Hematopoietic multipotent progenitor cell treated with erythropoietin and hydrocortisone succinate and interleukin-3 and kit ligand, for 17 days (in vitro differentiated cells): Measurements from ENCODE around the gene SLC6A7.
"Not testable (repeated sequence)": the region's sequence is repeated elsewhere in the genome, so short reads cannot be mapped to it uniquely, and the experiment has no call there.

ENCODE experiments used
- DNase-seq: peaks from one replicate; pipeline ENCODE4 v3.0.0-alpha.2; 2015; ENCODE audit warnings: low spot score

The SLC6A7 gene

DNA sequence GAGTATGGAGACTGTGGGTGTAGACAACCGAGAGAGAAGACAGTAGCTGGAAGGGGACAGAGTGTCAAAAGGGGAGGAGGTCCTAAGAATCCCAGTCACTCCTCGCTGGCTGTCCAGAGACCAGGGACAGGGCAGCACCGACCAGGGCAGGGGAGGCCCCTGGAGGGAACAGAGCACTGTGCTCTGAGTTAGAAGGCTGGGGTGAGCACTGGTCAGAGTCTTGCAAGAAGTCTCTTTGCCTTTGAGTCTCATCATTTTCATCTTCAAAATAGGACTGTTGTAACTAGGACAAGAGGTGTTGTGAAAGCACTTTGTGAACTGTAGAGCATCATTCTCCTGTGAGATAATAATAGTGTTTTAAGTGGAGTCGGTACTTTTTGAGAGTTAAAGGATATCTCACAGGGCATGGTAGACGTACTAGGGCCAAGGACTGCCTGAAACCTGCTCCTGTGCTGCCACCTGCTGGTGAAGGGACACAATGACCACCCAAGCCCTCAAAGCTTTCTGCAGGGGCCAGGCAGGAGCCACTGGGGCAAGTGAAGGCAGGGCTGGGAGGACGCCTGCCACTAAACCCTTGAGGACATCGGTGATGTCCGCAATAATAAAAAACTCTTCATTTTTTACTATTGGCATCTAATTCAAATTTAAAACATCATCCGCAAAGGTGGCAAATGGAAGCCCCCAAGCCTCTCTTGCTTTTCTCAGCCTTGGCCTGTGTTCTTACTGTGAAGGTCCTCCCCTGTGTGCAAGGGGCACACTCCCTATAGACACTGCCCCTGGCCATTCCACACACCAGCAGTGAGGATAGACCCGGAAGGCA lies 28.2 kb downstream of the SLC6A7 start:
- peak; percentile 86 for DNase-seq

DNA sequence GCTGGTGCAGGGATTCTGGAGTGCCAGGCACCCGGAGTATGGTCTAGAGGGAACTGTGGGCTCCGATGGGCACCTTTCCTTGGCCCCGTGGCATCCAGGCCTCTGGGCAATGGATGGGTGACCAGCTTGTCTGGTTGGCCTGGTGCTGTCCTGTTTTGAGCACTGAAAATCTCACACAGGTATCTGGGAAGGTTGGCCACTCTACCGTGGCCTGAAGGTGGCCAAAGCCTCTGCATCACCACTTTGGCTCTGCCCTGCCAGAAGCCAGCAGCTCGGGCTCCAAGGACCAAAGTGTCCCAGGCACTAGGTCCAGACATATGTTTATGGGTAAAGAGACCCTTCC lies 28.8 kb downstream of the SLC6A7 start:
- DNase-seq: no peak

DNA sequence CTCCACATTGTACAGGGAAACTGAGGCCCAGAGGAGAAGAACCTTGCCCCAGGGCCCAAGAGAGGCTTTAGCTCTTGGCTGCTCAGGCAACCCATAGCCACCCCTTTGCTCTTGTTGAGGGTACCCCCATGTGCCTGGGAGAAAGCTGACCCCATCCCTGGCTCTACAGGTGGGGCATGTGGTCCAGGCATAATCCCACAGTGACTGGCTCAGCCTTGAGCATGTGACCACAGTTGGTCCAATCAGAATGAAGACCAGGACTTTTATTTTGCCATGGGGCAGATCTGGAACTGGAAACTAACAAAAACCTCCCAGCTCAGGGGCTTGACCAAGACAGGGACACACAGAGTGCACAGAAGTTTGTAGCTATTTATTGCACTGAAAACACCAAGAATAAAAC lies 29.3 kb downstream of the SLC6A7 start:
- DNase-seq: no peak

DNA sequence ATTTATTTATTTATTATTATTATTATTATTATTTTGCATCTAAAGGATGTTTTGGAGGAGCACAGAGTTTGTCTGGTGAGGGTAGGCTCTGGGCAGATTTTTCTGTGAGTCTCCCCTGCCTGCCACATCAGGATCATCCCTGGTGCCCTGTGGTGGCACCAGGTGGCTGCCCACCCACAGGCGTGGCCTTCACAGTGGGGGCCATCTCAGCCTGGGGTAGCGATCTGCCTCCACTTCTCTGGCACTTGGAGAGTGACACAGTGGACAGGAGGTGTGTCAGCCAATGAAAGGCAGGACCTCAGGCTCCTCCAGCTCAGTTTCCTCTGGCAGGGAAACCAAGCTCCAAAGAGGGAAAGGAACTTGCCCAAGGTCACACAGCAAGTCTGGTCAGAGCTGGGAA lies 30.0 kb downstream of the SLC6A7 start:
- DNase-seq: no peak

DNA sequence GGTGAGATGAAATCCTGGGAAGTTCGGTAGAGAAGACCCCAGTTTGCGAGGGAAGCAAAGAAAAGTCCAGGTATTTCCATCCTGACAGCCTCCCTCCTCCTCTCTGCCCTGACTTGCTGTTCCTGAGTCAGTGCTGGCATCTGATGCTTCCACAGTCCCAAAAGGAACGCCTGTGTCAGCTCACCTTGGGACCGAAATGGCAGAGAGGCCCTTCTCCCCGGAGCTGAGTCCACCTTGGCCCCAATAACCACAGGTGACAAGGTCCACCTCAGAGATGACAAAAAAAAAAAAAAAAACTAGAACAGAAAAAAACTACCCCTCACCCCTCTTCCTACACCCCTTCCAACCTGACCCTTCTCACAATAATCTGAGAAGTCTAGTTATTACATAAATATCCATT lies 31.6 kb downstream of the SLC6A7 start:
- DNase-seq: no peak

DNA sequence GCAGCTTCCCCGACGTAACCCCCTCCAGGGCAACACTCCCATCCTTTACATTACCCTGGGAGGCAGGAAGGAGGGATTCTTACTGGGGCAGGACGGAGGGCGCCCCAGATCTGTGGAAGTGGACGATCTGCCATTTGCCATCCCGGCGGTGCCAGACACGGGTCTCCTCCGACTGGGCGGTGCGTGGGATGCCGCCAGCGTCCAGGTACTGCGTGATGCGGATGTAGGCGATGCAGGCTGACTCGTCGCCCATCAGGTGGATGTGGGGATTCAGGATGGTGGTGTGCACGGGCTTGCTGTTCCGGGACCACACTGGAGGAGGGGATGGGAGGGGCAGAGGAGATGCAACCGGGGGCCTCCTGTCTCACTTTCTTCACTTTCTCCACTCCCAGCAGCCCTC lies 33.0 kb downstream of the SLC6A7 start:
- no peak for DNase-seq

DNA sequence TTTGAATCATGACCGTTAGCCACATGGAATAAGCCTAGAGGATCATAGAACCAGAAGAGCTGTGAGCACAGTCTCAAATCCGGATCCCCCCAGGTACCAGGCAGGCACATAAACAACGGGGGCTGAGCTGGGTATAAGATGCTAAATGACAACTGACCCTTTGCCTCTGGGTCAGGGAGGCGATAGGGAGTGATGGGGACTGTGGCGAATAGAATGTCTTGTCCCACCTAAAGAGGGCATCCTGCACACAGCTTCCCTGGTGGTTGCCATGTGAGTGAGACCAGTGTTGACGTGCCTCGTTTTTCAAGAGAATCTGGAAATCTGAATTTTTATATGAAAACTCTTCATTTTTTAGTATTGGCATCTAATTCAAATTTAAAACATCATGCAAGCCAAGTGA lies 33.6 kb downstream of the SLC6A7 start:
- DNase-seq: no peak

DNA sequence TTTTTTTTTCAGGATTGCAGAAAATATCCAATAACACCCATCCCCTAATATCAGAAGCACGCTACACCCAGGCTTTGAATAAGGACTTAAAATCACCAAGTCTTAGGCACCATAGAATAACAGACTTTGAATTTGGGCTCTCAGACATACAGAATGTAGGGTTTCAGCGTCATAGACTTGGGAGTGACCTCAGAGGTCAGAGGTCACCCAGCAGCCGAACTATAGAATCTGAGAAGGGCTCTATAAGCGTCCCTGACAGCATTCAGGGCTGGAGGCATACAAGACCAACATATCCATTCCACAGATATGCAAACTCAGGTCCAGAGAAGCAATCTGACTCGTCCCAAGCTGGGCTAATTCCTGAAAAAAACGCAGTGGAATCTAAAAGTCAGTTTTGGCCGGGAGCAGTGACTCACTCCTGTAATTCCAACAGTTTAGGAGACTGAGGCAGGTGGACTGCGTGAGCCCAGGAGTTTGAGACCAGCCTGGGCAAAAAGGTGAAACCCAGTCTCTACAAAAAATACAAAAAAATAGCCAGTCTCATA lies 34.7 kb downstream of the SLC6A7 start:
- no peak for DNase-seq

DNA sequence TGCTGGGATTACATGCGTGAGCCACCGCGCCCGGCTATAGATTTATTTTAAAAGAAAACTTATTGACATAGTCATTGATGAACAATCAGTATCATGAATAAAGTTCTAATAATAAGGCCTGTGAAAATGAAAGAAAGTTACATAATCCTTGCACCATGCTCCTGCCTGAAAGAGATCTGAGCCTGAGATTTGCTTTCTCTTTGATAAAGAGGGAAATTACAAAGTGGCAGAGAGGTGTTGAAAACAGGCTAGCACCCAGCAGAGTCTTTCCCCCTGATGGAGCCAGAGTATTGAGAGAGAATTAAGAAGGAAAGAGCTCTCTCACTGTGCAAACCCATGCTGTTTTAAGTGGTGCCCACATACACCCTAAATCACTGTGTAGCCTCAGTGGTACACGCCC lies 37.2 kb downstream of the SLC6A7 start:
- DNase-seq: no peak

DNA sequence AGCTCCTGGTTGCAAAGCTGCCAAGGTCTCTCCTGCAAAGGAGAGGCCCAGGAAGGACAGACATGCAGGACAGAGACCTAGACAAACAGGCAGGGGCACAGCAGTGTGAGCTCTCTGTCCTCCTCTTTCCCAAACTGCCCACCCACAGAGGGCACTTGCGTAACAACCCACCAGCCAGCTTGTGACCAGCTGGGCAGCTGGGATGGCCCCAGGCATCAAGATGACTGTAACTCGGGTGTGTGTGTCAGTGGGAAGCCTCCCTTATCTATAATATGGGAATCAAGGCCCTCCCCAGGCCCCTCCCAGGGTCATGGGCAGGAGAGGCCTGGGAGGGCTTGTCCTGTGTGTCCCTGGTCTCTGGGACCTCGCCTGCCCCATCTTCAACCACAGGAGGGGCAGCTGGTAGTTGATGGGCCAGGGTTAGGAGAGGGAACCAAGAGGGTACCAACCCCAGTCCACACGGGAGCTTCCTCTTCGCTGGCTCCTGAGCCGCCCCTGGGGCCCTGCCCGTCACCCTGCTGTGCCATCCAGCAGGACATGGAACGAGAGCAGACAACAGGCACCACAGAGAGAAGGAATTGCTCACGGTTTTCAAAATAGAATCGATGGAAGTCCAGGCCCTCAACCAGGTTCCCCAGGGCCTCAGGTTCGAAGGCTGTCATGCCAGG lies 37.9 kb downstream of the SLC6A7 start:
- DNase-seq: no peak

DNA sequence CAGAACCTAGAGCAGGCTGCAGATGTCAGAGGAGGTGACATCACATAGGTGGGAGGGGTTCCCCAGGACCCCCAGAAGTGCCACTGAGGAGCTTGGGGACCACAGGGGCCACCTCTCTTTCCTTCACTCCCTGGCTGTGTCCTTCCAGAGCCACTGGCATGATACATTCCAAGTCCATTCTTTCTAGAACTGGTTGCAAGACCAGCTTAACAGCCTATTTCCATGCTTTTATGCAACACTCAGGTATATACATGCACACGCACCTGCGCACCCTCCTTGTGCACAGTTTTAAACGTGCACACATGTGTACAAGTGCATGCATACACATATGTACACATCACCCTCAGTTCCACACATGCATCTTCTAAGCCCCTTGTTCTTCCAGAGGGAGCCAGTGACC lies 39.7 kb downstream of the SLC6A7 start:
- no peak for DNase-seq

DNA sequence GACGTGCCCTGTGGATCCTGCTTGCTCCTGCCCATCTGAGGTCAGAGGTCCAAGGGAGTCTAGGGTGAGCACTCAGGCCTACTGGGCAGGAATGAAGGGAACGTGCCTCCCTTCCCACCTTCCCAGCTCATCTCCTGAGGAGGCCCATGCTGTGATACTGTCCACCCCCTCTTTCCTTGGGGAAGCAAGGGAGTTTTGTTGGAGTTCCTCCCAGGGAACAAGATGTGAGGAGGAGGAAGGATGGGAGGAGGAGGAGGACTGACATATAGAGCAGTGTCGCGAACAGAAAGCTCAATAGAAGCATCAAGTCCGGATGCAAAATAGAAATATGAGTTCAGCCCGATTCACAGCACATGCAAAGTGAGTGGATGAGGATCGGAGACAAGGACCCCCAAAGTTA lies 41.0 kb downstream of the SLC6A7 start:
- no peak for DNase-seq

DNA sequence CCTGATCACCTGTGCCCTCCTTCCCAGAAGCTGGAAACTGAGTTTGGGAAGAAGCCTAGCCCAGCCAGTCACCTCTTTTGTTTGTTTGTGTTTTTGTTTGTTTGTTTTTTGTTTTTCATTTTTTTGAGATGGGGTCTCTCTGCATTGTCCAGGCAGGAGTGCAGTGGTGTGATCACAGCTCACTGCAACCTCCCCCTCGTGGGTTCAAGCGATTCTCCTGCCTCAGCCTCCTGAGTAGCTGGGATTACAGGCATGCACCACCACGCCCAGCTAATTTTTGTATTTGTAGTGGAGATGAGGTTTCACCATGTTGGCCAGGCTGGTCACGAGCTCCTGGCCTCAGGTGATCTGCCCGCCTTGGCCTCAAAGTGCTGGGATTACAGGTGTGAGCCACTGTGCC lies 43.8 kb downstream of the SLC6A7 start:
- not testable (repeated sequence) for DNase-seq

DNA sequence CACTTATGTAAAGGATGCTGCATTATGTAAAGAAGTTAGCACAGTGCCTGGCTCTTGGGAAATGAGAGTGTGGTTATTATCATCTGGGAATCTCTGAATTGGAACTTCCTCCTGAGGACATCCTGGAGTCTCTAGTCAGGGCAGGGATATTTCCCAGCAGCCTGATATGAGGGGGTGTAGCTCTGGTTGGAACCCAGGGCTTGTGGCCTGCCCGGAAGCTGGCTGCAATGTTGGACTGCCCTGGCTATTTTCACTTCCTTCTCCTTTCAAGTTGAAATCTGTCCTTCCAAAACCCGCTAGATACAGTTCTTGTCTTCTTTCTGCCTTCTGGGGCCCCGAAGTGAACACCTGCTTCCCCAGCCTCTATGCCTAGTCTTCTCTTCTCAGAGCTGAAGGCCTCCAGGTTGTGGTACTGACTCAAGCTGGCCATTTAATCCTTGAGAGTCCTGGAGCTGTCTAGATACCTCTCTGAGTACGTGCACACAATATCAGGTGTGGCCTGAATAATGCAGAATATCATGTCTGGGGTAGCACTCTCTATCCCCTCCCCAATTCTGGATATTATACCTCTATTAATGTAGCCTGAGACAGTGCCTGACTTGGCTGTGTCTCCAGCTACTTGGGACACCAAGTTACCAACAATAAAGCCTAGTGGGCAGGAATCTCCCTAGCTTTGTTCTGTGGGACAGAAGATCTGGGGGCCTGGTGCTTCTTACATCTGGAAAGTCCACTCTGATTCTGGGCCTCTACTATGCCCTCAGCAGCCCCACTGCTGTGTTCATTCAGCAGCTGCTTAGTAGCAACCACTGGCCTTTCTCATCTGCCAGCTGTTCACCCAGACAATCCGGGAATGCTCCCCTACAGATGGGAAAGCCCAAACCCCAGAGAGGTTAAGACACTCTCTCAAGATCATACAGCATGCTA lies 45.0 kb downstream of the SLC6A7 start:
- DNase-seq: no peak

DNA sequence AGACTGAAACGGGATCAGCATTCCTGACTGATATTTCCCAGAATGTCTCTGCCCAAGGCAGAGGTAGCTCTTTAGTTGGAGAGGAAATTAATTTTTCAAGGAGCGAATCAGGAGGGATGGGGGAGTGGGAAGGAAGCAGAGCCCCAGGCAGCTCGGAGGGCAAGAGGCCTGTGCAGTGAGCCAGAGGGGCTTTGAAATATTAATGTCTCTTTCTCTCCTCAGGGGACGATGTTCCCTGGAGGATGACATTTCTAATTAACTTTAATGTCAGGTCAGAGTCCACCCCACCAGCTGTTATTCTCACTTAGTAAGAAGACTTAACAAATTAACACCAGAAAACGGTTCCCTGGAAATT lies 45.6 kb downstream of the SLC6A7 start:
- no peak for DNase-seq

DNA sequence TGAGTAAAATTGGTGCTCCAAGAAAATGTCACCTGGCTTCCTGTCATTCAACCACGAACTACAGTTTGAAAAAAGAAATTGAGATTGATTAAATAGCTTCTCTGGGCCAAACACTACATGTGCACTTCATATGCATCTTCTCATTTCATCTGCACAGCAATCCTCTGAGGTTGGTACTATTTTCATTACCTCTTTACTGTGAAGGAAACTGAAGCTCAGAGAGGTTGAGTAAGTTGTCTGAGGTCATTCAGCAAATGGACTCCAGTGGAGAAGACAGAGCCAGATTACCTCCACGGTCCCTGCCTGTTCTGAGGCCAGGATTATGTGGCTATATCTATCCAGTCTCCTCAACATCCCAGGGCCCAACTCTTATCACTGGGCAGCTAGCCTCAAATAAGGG lies 46.5 kb downstream of the SLC6A7 start:
- no peak for DNase-seq

DNA sequence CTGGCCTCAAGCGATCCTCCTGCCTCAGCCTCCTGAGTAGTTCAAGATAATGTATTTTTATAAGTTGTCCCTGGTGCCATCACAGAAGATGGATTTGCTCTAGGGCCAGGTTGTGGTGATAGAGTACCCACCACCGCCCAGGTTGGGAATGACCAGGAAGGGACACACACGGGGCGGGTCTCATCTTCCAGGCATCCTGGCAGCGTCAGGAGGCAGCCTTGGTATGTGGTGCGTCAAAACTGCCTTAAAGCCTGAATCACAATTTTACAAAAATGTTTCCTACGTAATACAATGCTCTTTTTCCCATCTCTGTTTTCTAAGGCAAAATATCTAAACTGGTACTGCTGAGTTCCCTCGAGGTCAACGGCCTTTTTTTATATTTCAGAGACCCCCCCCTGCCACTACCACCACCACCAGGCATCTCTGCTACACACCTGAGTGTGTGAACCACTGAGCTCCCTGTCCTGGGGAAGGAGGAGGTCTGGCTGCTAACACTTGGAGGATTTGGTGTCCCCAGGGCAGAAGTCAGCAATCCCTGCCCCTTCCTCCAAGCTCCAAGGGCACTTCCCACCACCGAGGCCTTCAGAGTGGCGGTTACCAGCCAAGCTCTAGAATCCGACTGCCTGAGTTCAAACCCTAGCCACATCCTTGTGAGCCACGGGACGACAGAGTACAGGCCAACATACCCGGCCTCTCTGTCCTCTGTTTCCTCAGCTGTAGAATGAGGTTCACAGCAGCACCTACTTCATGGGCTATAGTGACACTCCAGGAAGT lies 47.3 kb downstream of the SLC6A7 start:
- no peak for DNase-seq

DNA sequence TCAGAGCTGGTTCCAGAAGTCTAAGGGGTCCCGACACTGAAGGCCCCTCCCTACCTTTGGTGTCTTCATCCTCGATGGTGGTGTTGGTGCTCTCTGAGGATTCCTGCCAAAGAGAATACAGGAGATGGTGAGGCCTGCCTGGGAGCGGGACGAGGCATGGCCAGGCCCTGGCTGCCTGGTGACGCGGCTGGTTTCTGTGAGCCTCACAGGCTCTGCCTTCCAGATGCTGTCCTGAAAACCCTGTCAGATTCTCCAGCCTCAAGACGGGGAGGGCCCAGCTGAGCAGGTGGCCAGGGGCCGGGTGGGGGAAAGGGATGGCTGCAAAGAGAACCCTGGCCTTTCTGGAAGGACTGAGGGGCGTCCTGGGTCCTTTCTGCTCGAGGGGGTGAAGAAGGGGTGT lies 48.8 kb downstream of the SLC6A7 start:
- DNase-seq: no peak

DNA sequence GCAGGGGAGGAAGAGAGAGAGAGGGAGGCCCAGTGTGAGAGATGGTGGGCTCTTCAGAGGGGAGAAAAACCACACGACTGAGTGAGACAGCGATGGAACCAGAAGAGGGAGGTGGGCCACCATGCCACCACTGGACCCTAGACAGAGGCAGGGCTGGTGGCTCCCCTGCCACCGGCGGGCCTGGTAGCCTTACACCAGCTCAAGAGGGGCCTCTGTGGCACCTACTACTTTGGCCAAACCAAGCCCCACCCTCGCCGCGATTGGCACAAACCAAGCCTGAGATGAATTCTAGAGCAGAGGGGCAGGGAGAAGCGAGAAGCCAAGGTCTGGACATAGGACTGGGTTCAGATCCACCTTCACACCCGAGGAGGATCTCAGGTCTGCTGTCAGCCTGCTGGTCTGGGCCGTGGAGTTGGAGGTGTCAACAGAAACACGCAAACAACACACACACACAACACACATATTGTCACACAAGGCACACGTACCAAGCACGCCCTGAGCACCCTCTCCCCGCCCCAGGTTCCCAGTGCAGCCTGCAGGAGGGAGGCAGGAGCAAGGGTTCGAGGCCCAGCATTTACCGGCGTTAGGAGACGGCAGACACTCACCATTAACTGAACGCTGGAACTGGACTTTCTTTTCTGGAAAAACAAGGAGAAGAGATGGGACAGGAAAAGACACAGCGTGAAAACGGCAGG lies 49.4 kb downstream of the SLC6A7 start:
- no peak for DNase-seq

DNA sequence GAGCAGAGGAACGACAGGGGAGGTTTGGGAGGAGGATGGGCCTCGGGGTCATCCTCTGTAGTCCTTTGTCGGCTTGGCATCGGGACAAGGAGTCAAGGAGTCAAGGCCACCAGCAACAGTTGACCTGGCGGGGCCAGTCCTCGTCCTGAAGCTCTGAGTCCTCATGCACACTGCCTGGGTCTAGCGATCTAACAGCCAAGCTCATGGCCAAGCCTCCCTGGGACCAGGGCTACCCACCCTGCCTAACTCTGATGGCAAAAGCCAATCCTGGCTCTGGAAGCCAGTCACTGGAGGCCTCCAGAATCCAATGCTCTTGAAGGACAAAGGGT lies 49.9 kb downstream of the SLC6A7 start:
- no peak for DNase-seq
